ENCODE data around the gene GPBAR1.

- TF ChIP-seq CTCF (IDR thresholded peaks at IDR 0.05) (no peak), POLR2A (IDR thresholded peaks at IDR 0.05) (no peak)
These were observed 5.6 kb downstream of the GPBAR1 start for GRCh38 chr2:218266316-218266979.

All from esophagus squamous epithelium (tissue), 4 donors.